ENCODE measurements around the gene KDM6B.

- TF ChIP-seq, protein P1, sequence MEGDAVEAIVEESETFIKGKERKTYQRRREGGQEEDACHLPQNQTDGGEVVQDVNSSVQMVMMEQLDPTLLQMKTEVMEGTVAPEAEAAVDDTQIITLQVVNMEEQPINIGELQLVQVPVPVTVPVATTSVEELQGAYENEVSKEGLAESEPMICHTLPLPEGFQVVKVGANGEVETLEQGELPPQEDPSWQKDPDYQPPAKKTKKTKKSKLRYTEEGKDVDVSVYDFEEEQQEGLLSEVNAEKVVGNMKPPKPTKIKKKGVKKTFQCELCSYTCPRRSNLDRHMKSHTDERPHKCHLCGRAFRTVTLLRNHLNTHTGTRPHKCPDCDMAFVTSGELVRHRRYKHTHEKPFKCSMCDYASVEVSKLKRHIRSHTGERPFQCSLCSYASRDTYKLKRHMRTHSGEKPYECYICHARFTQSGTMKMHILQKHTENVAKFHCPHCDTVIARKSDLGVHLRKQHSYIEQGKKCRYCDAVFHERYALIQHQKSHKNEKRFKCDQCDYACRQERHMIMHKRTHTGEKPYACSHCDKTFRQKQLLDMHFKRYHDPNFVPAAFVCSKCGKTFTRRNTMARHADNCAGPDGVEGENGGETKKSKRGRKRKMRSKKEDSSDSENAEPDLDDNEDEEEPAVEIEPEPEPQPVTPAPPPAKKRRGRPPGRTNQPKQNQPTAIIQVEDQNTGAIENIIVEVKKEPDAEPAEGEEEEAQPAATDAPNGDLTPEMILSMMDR (IDR thresholded peaks at IDR 0.05): no peak
- TF ChIP-seq POLR2A (IDR thresholded peaks at IDR 0.05): no peak
Observed at GRCh38 chr17:7839876-7840261, 5.9 kb downstream of the KDM6B start.
